ENCODE measurements around the gene ZNF296. TPM values are rescaled to one million over a fixed set of nuclear protein-coding genes. Genes with fewer than 3 reads are reported as not detected.
"Not testable (repeated sequence)": the region's sequence is repeated elsewhere in the genome, so short reads cannot be mapped to it uniquely, and the experiment has no call there.

ZNF296 gene
- polyA plus RNA-seq (ENCODE audit: insufficient read length in 3 of 3): 1 to 10 TPM; 1.1 to 2.4 (median 2.1) TPM
- long read RNA-seq, donor 1: 0 reads
- long read RNA-seq, donor 2, partial matches to known transcripts: 0 of 1 reads
- long read RNA-seq, donor 2, other reads (novel, unspliced or antisense): 0 of 1 reads
- long read RNA-seq, donor 3: 0 reads
- long read RNA-seq, donor 4: 0 reads
- long read RNA-seq, donor 5: 0 reads
- long read RNA-seq, donor 6, partial matches to known transcripts: 0 of 1 reads
- long read RNA-seq, donor 6, other reads (novel, unspliced or antisense): 0 of 1 reads
- long read RNA-seq, donor 7, partial matches to known transcripts: 0 of 2 reads
- long read RNA-seq, donor 7, other reads (novel, unspliced or antisense): 0 of 2 reads
- long read RNA-seq, donor 8, partial matches to known transcripts: 0 of 1 reads
- long read RNA-seq, donor 8, other reads (novel, unspliced or antisense): 0 of 1 reads
- long read RNA-seq, donor 9: 0 reads
- long read RNA-seq, donor 10: 0 reads
- long read RNA-seq, donor 11, partial matches to known transcripts: 0 of 1 reads
- long read RNA-seq, donor 11, other reads (novel, unspliced or antisense): 0 of 1 reads
- long read RNA-seq, donor 12, partial matches to known transcripts: 0 of 3 reads
- long read RNA-seq, donor 12, other reads (novel, unspliced or antisense): 0 of 3 reads
- long read RNA-seq, donor 13: 0 reads
- long read RNA-seq, donor 14: 0 reads
- long read RNA-seq, donor 15, partial matches to known transcripts: 0 of 1 reads
- long read RNA-seq, donor 15, other reads (novel, unspliced or antisense): 0 of 1 reads
- long read RNA-seq, donor 16: 0 reads

- DNase-seq: no peak
These were observed at the start of gene ZNF296 for GRCh38 chr19:45076029-45076850. ZNF296 (minus strand) TSS chr19:45076478; CDS start chr19:45076373, 105 bp downstream.

- DNase-seq: no peak
These were observed 49.1 kb upstream of the ZNF296 start for GRCh38 chr19:45125360-45125759.

- no peak for DNase-seq
These were observed 47.7 kb upstream of the ZNF296 start for GRCh38 chr19:45124021-45124420.

GRCh38 chr19:45123440-45123850 lies 47.2 kb upstream of the ZNF296 start:
- no peak for DNase-seq

- no peak for DNase-seq
These were observed 46.6 kb upstream of the ZNF296 start for GRCh38 chr19:45122832-45123231.

GRCh38 chr19:45121827-45122345 lies 45.6 kb upstream of the ZNF296 start:
- no peak for DNase-seq

GRCh38 chr19:45119582-45119981 lies 43.3 kb upstream of the ZNF296 start:
- DNase-seq: no peak

- DNase-seq: not testable (repeated sequence)
These were observed 42.5 kb upstream of the ZNF296 start for GRCh38 chr19:45118591-45119355.

- no peak for DNase-seq
These were observed 41.8 kb upstream of the ZNF296 start for GRCh38 chr19:45118106-45118505.

GRCh38 chr19:45117671-45118070 lies 41.4 kb upstream of the ZNF296 start:
- no peak for DNase-seq

GRCh38 chr19:45117167-45117594 lies 40.9 kb upstream of the ZNF296 start:
- DNase-seq: no peak

- no peak for DNase-seq
These were observed 39.7 kb upstream of the ZNF296 start for GRCh38 chr19:45115809-45116615.

GRCh38 chr19:45114116-45114515 lies 37.8 kb upstream of the ZNF296 start:
- no peak for DNase-seq

GRCh38 chr19:45113628-45114027 lies 37.4 kb upstream of the ZNF296 start:
- no peak for DNase-seq

GRCh38 chr19:45112111-45112827 lies 36.0 kb upstream of the ZNF296 start:
- DNase-seq: no peak

GRCh38 chr19:45110851-45111266 lies 34.6 kb upstream of the ZNF296 start:
- DNase-seq: no peak

- DNase-seq: no peak
These were observed 31.4 kb upstream of the ZNF296 start for GRCh38 chr19:45107621-45108150.

- not testable (repeated sequence) for DNase-seq
These were observed 30.1 kb upstream of the ZNF296 start for GRCh38 chr19:45106363-45106762.
